CD14-positive monocyte (primary cell): ENCODE results near the gene PRKX. TPM values are rescaled to one million over a fixed set of nuclear protein-coding genes. Genes with fewer than 3 reads are reported as not detected.
A peak's percentile ranks its signal among the peaks of the same experiment; 100 is the strongest.

ENCODE experiments used
- DNase-seq, 3 donors: peaks; one replicate each; pipeline ENCODE4 v3.0.0-alpha.2; 2011 to 2022
- H2AFZ ChIP-seq: 2 replicates; pipeline ENCODE4 v1.6.0; 2012; ENCODE audit warnings: mild to moderate bottlenecking, low read depth, low read length, inconsistent platforms; ENCODE audit not compliant: insufficient read depth, poor library complexity, severe bottlenecking
- H3K27ac ChIP-seq, 2 donors: 1 replicate in 1 of 2; 2 replicates in 1 of 2; pipeline ENCODE4 v1.5.1; 2012 to 2013; ENCODE audit warnings: low read length in 2 of 2, control low read depth in 1 of 2, inconsistent platforms in 1 of 2, low read depth in 1 of 2, mild to moderate bottlenecking in 1 of 2
- H3K27me3 ChIP-seq, 2 donors: one replicate each; pipeline versions ENCODE4 v1.6.0 to v1.6.1; 2011 to 2013; ENCODE audit warnings: low read length in 2 of 2; ENCODE audit not compliant: control insufficient read depth in 2 of 2, insufficient read depth in 2 of 2
- H3K36me3 ChIP-seq, 2 donors: replicated peaks in 1 of 2; 1 replicate in 1 of 2; 2 replicates in 1 of 2; pipeline versions ENCODE4 v1.5.1 to v1.6.1; 2012 to 2013; ENCODE audit warnings: low read length in 2 of 2, control low read depth in 1 of 2, inconsistent platforms in 1 of 2, mild to moderate bottlenecking in 1 of 2; ENCODE audit not compliant: insufficient read depth in 2 of 2, control insufficient read depth in 1 of 2
- H3K4me1 ChIP-seq, 2 donors: 1 replicate in 1 of 2; 2 replicates in 1 of 2; pipeline versions ENCODE4 v1.5.1 to v1.6.1; 2012 to 2013; ENCODE audit warnings: low read length in 2 of 2, control low read depth in 1 of 2, inconsistent platforms in 1 of 2, mild to moderate bottlenecking in 1 of 2, moderate library complexity in 1 of 2; ENCODE audit not compliant: insufficient read depth in 2 of 2, control insufficient read depth in 1 of 2
- H3K4me2 ChIP-seq: replicated peaks from 2 replicates; pipeline ENCODE3; 2012; ENCODE audit warnings: low read length, moderate library complexity, mild to moderate bottlenecking; ENCODE audit not compliant: poor library complexity, severe bottlenecking; ENCODE audit errors: extremely low read depth
- H3K4me3 ChIP-seq, 3 experiments: fragments of 200-600 bp in 1 of 3; sonication (generic) in 1 of 3; replicated peaks in 1 of 3; 1 replicate in 2 of 3; 2 replicates in 1 of 3; pipeline ENCODE4 v1.5.1; 2011 to 2013; ENCODE audit warnings: low read length in 3 of 3, mild to moderate bottlenecking in 3 of 3, control low read depth in 2 of 3, low read depth in 2 of 3, inconsistent platforms in 1 of 3, moderate library complexity in 1 of 3
- H3K79me2 ChIP-seq: 2 replicates; pipeline ENCODE4 v1.6.0; 2012; ENCODE audit warnings: mild to moderate bottlenecking, control low read depth, inconsistent platforms, low read length, moderate library complexity; ENCODE audit not compliant: insufficient read depth
- H3K9ac ChIP-seq: 2 replicates; pipeline ENCODE4 v1.6.0; 2017; ENCODE audit warnings: low read length, mild to moderate bottlenecking; ENCODE audit not compliant: insufficient read depth, poor library complexity, severe bottlenecking
- H3K9me3 ChIP-seq, 2 donors: replicated peaks in 1 of 2; 1 replicate in 1 of 2; 2 replicates in 1 of 2; pipeline versions ENCODE4 v1.5.1 to v1.6.1; 2012 to 2013; ENCODE audit warnings: low read length in 2 of 2, control low read depth in 1 of 2; ENCODE audit not compliant: control insufficient read depth in 1 of 2, insufficient read depth in 1 of 2
- H4K20me1 ChIP-seq: 2 replicates; pipeline ENCODE4 v1.6.0; 2012; ENCODE audit warnings: mild to moderate bottlenecking, low read length, control low read depth, moderate library complexity; ENCODE audit not compliant: insufficient read depth
- H3K27ac Mint-ChIP-seq, 7 donors: one replicate each; pipeline ENCODE4 v1.8.0; 2020; ENCODE audit warnings: mild to moderate bottlenecking in 7 of 7, mixed read lengths in 7 of 7, moderate library complexity in 6 of 7, inconsistent platforms in 2 of 7
- H3K27me3 Mint-ChIP-seq, 3 donors: one replicate each; pipeline ENCODE4 v1.8.0; 2021 to 2022; ENCODE audit warnings: low read depth in 3 of 3, mild to moderate bottlenecking in 3 of 3, mixed read lengths in 3 of 3, moderate library complexity in 3 of 3, inconsistent platforms in 1 of 3
- H3K36me3 Mint-ChIP-seq, 2 donors: one replicate each; pipeline ENCODE4 v1.8.0; 2020; ENCODE audit warnings: mixed read lengths in 2 of 2, inconsistent platforms in 1 of 2, mild to moderate bottlenecking in 1 of 2
- H3K4me1 Mint-ChIP-seq: one replicate; pipeline ENCODE4 v1.8.0; 2020; ENCODE audit warnings: mild to moderate bottlenecking, mixed read lengths
- H3K4me3 Mint-ChIP-seq, 2 donors: one replicate each; pipeline ENCODE4 v1.8.0; 2020; ENCODE audit warnings: mild to moderate bottlenecking in 2 of 2, mixed read lengths in 2 of 2, moderate library complexity in 1 of 2
- H3K9me3 Mint-ChIP-seq, 7 donors: one replicate each; pipeline ENCODE4 v1.8.0; 2020 to 2022; ENCODE audit warnings: mixed read lengths in 7 of 7, mild to moderate bottlenecking in 6 of 7, moderate library complexity in 6 of 7, inconsistent platforms in 2 of 7
- WGBS: methylation state at CpG from one replicate; pipeline ENCODE4 v1.1.5; 2013; ENCODE audit warnings: missing lambda C conversion rate; ENCODE audit not compliant: insufficient coverage; 5-methylcytosine and 5-hydroxymethylcytosine counted together
- intact Hi-C, 2 donors: fragments of 100-400 bp; cut with micrococcal nuclease; formaldehyde crosslinking; loops; one replicate each; pipeline versions ENCODE4 v1.15.0 to v1.15.1; 2023
- polyA plus RNA-seq, 3 donors: library from polyadenylated mRNA; depleted of rRNA in 1 of 3; unstranded in 2 of 3; stranded (reverse) in 1 of 3; fragments of 300-500 nt in 2 of 3; fragments of >200 nt in 1 of 3; fragmentation: Illumina TruSeq in 2 of 3; gene quantifications; 1 replicate in 2 of 3; 2 replicates in 1 of 3; pipeline ENCODE4 v1.2.3, GENCODE V29; 2012 to 2021
- TF ChIP-seq, protein P1 (sequence below): fragments of 200-600 bp; IDR thresholded peaks from one replicate; pipeline ENCODE4 v1.8.0; 2022; ENCODE audit warnings: antibody characterized with exemption, mild to moderate bottlenecking

Gene PRKX
- polyA plus RNA-seq, 3 donors = 41.6 to 47.0 (median 46.2) TPM

DNA sequence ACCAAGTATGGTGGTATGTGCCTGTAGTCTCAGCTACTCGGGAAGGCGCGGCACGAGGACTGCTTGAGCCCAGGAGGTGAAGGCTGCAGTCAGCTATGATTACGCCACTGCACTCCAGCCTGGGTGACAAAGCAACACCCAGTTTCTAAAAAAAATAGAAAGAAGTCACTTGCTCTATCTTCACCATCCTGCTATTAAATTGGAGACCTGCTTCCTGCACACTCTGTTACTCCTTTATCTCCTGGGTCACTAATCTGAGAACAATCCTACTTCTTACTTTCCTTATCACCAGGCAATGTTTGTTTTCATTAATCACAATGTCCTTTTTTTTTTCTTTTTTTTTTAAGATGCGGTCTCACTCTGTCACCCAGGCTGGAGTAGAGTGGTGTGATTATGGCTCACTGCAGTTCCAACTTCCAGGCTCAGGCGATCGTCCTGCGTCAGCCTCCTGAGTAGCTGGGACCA is 16.2 kb downstream of the PRKX start:
- Histone ChIP-seq H4K20me1 (peaks cover 9% of the 10 kb centered on the region), H3K79me2 (peaks cover 75% of the 10 kb centered on the region), H3K4me1 (peaks cover 64 to 68% of the 10 kb centered on the region in 2 donors), H3K9me3 (no peaks in the 10 kb centered on the region), H3K4me3 (no peak overlapping the region), H3K27ac (peak overlapping the region; percentile 50 to 63), H3K27me3 (no peaks in the 10 kb centered on the region), H2AFZ (no peak overlapping the region), H3K9ac (no peak overlapping the region), H3K36me3 (no peaks in the 10 kb centered on the region), H3K4me2 (peak overlapping the region; percentile 10)
- Mint-ChIP-seq H3K4me3 (no peak overlapping the region), H3K27ac (peak overlapping the region; percentile 47 to 85 (median 64)), H3K27me3 (peaks cover 0 to 2% (median 2%) of the 10 kb centered on the region in 3 donors), H3K4me1 (peaks cover 54% of the 10 kb centered on the region), H3K36me3 (peaks cover 0 to 4% of the 10 kb centered on the region in 2 donors), H3K9me3 (peaks cover 0 to 2% (median 0%) of the 10 kb centered on the region in 7 donors)
- DNase-seq = peak; percentile 21 to 36 (median 29)
- no CpG with 5 or more reads among the region's 9 CpGs for WGBS
- intact Hi-C loops = no loop called here
- TF ChIP-seq, protein P1, sequence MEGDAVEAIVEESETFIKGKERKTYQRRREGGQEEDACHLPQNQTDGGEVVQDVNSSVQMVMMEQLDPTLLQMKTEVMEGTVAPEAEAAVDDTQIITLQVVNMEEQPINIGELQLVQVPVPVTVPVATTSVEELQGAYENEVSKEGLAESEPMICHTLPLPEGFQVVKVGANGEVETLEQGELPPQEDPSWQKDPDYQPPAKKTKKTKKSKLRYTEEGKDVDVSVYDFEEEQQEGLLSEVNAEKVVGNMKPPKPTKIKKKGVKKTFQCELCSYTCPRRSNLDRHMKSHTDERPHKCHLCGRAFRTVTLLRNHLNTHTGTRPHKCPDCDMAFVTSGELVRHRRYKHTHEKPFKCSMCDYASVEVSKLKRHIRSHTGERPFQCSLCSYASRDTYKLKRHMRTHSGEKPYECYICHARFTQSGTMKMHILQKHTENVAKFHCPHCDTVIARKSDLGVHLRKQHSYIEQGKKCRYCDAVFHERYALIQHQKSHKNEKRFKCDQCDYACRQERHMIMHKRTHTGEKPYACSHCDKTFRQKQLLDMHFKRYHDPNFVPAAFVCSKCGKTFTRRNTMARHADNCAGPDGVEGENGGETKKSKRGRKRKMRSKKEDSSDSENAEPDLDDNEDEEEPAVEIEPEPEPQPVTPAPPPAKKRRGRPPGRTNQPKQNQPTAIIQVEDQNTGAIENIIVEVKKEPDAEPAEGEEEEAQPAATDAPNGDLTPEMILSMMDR = no peak

DNA sequence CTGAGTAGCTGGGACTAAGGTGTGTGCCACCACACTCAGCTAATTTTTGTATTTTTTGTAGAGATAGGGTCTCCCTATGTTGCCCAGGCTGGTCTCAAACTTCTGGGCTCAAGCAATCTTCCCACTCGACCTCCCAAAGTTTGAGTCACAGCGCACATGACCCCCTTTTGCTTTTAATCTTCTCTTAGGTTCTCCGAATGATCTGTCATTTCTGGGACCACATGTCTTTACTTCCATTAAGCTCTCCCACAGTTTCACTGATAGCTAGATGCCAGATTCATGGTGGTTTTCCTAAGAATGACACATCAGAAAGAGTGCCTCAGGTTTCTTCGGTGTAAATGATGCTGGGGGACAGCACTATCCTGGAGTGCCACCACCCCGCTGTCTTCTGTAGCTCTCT is 17.9 kb downstream of the PRKX start:
- intact Hi-C loops = no loop called here
- H3K9me3 Mint-ChIP-seq = peaks cover 0 to 2% (median 0%) of the 10 kb centered on the region in 7 donors

More for the DNA sequence above, 17.9 kb downstream of the PRKX start:
- no peak overlapping the region for H2AFZ ChIP-seq
- no peaks in the 10 kb centered on the region for H3K36me3 ChIP-seq
- Mint-ChIP-seq H3K27ac (peak overlapping the region; percentile 80 to 86 (median 82)), H3K4me3 (peak overlapping the region in 1 of 2 donors; percentile 55), H3K4me1 (peaks cover 45% of the 10 kb centered on the region), H3K27me3 (peaks cover 0 to 2% (median 2%) of the 10 kb centered on the region in 3 donors), H3K36me3 (no peaks in the 10 kb centered on the region)
- no peak for DNase-seq
- H3K4me2 ChIP-seq = peak overlapping the region; percentile 25
- H3K79me2 ChIP-seq = peaks cover 69% of the 10 kb centered on the region
- no peak overlapping the region for H3K9ac ChIP-seq
- H3K4me3 ChIP-seq = peak overlapping the region in 1 of 3 experiments; percentile 28
- no peaks in the 10 kb centered on the region for H3K9me3 ChIP-seq
- H4K20me1 ChIP-seq = peaks cover 24% of the 10 kb centered on the region
- WGBS = 20% methylated on average over 1 of the region's 5 CpGs
- H3K27me3 ChIP-seq = no peaks in the 10 kb centered on the region
- TF ChIP-seq, protein P1 = no peak
- H3K4me1 ChIP-seq = peaks cover 53% of the 10 kb centered on the region in 2 donors
- peak overlapping the region; percentile 42 to 74 for H3K27ac ChIP-seq
